ENCODE results near the gene IMPA2. TPM values are rescaled to one million over a fixed set of nuclear protein-coding genes. Genes with fewer than 3 reads are reported as not detected.

Gene IMPA2
- total and polyA plus RNA-seq, 2 of the 4 experiments (the other 2 are of a cell fraction), result 5.4 to 5.5 TPM

DNA sequence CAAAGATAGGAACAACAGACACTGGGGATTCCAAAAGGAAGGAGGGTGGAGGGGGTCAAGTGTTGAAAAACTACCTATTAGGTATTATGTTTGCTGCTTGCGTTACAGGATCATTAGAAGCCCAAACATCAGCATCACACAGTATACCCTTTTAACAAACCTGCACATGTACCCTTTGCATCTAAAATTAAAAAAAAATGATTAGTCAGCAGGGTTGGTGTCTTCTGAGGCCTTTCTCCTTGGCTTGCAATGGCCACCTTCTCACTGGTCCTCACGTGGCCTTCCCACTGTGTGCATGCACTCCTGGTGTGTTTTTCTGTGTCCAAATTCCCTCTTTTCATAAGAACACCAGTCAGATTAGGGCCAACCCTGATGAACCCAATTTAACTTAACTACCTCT lies 5.6 kb upstream of the IMPA2 start:
- DNase-seq (no peak), ATAC-seq (ENCODE audit: low read depth) (no peak)
- WGBS, 2 experiments (ENCODE audit: extremely low coverage in 2 of 2, insufficient read length in 1 of 2), result no CpG with 5 or more reads among the region's 2 CpGs
- Histone ChIP-seq H2AFZ (replicated peaks; ENCODE audit: low read length, poor library complexity) (no peak overlapping the region), H3K56ac (ENCODE audit: extremely low read depth, insufficient read depth, low read length) (no peak overlapping the region), H3K79me1 (ENCODE audit: low read depth in 1 of 2, low read length in 2 of 2) (no peaks in the 10 kb centered on the region), H2BK20ac (ENCODE audit: low read depth, low read length) (no peak overlapping the region), H2AK5ac (ENCODE audit: low read depth, low read length) (no peak overlapping the region), H3K27me3 (ENCODE audit: control insufficient read depth, insufficient read depth, low read length) (no peaks in the 10 kb centered on the region), H3K23ac (ENCODE audit: low read depth, low read length) (no peak overlapping the region), H2BK15ac (ENCODE audit: low read depth, low read length) (no peak overlapping the region), H3K4me1 (ENCODE audit: control insufficient read depth, insufficient read depth, low read length) (peaks cover 3% of the 10 kb centered on the region; the same call in 1 of the 2 replicates), H4K20me1 (ENCODE audit: insufficient read depth, low read length) (no peaks in the 10 kb centered on the region), H3K9me3 (ENCODE audit: control insufficient read depth, insufficient read depth, low read length) (no peaks in the 10 kb centered on the region), H4K91ac (ENCODE audit: insufficient read depth, low read depth, low read length) (no peak overlapping the region), H3K4me3 (ENCODE audit: insufficient read depth, low read depth, low read length) (no peak overlapping the region), H2BK120ac (ENCODE audit: low read depth, low read length) (no peak overlapping the region), H3K27ac (ENCODE audit: insufficient read depth, low read length) (no peak overlapping the region), H3K14ac (replicated peaks; ENCODE audit: low read depth, low read length) (no peak overlapping the region), H3K36me3 (ENCODE audit: control insufficient read depth, insufficient read depth, low read length) (no peaks in the 10 kb centered on the region), H2BK5ac (ENCODE audit: low read depth, low read length, poor library complexity, severe bottlenecking) (no peak overlapping the region), H3K9ac (ENCODE audit: low read depth, low read length) (no peak overlapping the region), H3K4ac (ENCODE audit: low read depth, low read length) (no peak overlapping the region), H4K5ac (ENCODE audit: low read depth, low read length) (no peak overlapping the region), H2AK9ac (replicated peaks; ENCODE audit: low read depth, low read length, poor library complexity) (no peak overlapping the region), H4K8ac (ENCODE audit: low read depth in 2 of 2, low read length in 2 of 2) (no peak overlapping the region), H3K18ac (ENCODE audit: low read depth, low read length) (no peak overlapping the region), H3K9me1 (ENCODE audit: insufficient read depth, low read length) (no peaks in the 10 kb centered on the region), H3K4me2 (ENCODE audit: low read depth, low read length) (no peak overlapping the region)
- dilution Hi-C loops (cut with HindIII; ENCODE audit: low sequenced_read_pairs, unreplicated experiment) (no loop called here), in situ Hi-C loops (cut with MboI; ENCODE audit: low sequenced_read_pairs) (no loop called here), intact Hi-C loops (cut with micrococcal nuclease) (no loop called here)
- ChIA-PET CTCF (interaction anchor here (0.5 to 0.7 kb wide), 2 partner anchors 31 to 325 kb away, joined by 3 read pairs; no protein-coding TSS in a partner anchor), POLR2A (ENCODE audit: unreplicated experiment) (no interaction called here)
- TF ChIP-seq MAFK (IDR thresholded peaks at IDR 0.05; ENCODE audit: low read depth, low read length) (peak; percentile 80), CHD1 (IDR thresholded peaks at IDR 0.05; ENCODE audit: low read depth, low read length) (no peak)
- BruUV-seq (replicated peaks), result no TSS peak
